ENCODE data around the gene APMAP.

DNA sequence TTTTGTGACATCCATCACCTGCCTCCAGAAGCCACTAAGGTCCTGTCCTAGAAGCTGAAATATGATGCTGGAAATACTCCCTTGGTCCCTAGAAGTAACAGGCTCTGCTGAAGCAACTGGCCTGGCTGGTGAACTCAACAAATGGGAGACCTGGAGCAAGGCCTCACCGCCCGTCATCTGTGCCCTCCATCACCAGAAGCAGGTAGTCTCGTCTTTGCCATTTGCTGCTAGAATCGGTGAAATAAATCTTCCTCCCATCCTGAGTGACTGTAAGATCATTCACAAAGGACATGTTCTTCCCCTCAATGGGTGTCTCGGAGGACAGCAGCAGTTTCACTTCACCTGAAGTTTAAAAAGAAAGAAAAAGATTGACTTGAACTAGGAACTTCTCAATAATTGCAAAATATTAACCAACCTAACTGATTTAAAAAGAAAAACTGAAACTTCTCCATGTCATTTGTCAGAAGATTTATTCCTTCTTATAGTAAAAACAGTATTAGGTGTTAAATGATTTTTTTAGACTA, 22.5 kb downstream of the APMAP start:
- TF ChIP-seq CREB1 (IDR thresholded peaks at IDR 0.05; ENCODE audit: low read depth) (no peak), REST (IDR thresholded peaks at IDR 0.05; ENCODE audit: low read depth) (no peak), TCF12 (IDR thresholded peaks at IDR 0.05; ENCODE audit: low read depth) (no peak), YY1 (IDR thresholded peaks at IDR 0.05; ENCODE audit: low read depth) (no peak), RAD21 (IDR thresholded peaks at IDR 0.05; ENCODE audit: low read depth) (no peak), EP300 (IDR thresholded peaks at IDR 0.05; ENCODE audit: borderline replicate concordance) (no peak), TAF1 (IDR thresholded peaks at IDR 0.05; ENCODE audit: low read depth) (no peak), CEBPB (IDR thresholded peaks at IDR 0.05) (no peak), TEAD4 (IDR thresholded peaks at IDR 0.05) (no peak), FOXM1 (IDR thresholded peaks at IDR 0.05; ENCODE audit: borderline replicate concordance, low read depth) (no peak), EGR1 (IDR thresholded peaks at IDR 0.05) (no peak)
- TF ChIP-seq, protein P1, sequence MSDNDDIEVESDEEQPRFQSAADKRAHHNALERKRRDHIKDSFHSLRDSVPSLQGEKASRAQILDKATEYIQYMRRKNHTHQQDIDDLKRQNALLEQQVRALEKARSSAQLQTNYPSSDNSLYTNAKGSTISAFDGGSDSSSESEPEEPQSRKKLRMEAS (IDR thresholded peaks at IDR 0.05): no peak

Measured in Ishikawa (cell line).